H9 (cell line): ENCODE data around the gene LIMS3. TPM values are rescaled to one million over a fixed set of nuclear protein-coding genes. Genes with fewer than 3 reads are reported as not detected.
"Not testable (repeated sequence)": the region's sequence is repeated elsewhere in the genome, so short reads cannot be mapped to it uniquely, and the experiment has no call there.

Source experiments
- DNase-seq: peaks from one replicate; pipeline ENCODE4 v3.0.0-alpha.2; 2017
- H2AFZ ChIP-seq: one replicate; pipeline ENCODE4 v1.6.1; 2013; ENCODE audit warnings: mild to moderate bottlenecking, low read length, control low read depth, moderate library complexity
- H2AK5ac ChIP-seq: 2 replicates; pipeline ENCODE4 v1.6.1; 2013; ENCODE audit warnings: low read length, control low read depth, mixed read lengths; ENCODE audit not compliant: insufficient read length
- H2BK120ac ChIP-seq: one replicate; pipeline ENCODE4 v1.6.1; 2013; ENCODE audit warnings: low read depth, mild to moderate bottlenecking, low read length, control low read depth, inconsistent platforms; ENCODE audit not compliant: poor library complexity, severe bottlenecking
- H2BK12ac ChIP-seq: 2 replicates; pipeline ENCODE4 v1.6.1; 2013; ENCODE audit warnings: low read length, control low read depth, mixed read lengths, low read depth; ENCODE audit not compliant: insufficient read length
- H2BK15ac ChIP-seq: 2 replicates; pipeline ENCODE4 v1.6.1; 2013; ENCODE audit warnings: low read depth, low read length, control low read depth
- H2BK20ac ChIP-seq: one replicate; pipeline ENCODE4 v1.6.1; 2013; ENCODE audit warnings: low read depth, mild to moderate bottlenecking, low read length, control low read depth, inconsistent platforms; ENCODE audit not compliant: poor library complexity, severe bottlenecking
- H2BK5ac ChIP-seq: 2 replicates; pipeline ENCODE4 v1.6.1; 2013; ENCODE audit warnings: low read length, control low read depth, mixed read lengths; ENCODE audit not compliant: insufficient read length
- H3K14ac ChIP-seq: 2 replicates; pipeline ENCODE4 v1.6.1; 2013; ENCODE audit warnings: low read length, control low read depth; ENCODE audit not compliant: insufficient read depth
- H3K18ac ChIP-seq: 2 replicates; pipeline ENCODE4 v1.6.1; 2013; ENCODE audit warnings: low read depth, mild to moderate bottlenecking, mixed read lengths, low read length, control low read depth; ENCODE audit not compliant: insufficient read length
- H3K23ac ChIP-seq: 2 replicates; pipeline ENCODE4 v1.6.1; 2013; ENCODE audit warnings: low read length, control low read depth, mixed read lengths, low read depth; ENCODE audit not compliant: insufficient read length
- H3K23me2 ChIP-seq: 2 replicates; pipeline ENCODE4 v1.6.1; 2013; ENCODE audit warnings: low read depth, mild to moderate bottlenecking, mixed read lengths, low read length, control low read depth; ENCODE audit not compliant: insufficient read length, poor library complexity, severe bottlenecking
- H3K27ac ChIP-seq: 2 replicates; pipeline ENCODE4 v1.5.1; 2013; ENCODE audit warnings: low read length, control low read depth, mixed read lengths, low read depth; ENCODE audit not compliant: insufficient read length
- H3K27me3 ChIP-seq: 2 replicates; pipeline ENCODE4 v1.6.1; 2013; ENCODE audit warnings: low read length, control low read depth, inconsistent platforms; ENCODE audit not compliant: insufficient read depth
- H3K4ac ChIP-seq: 2 replicates; pipeline ENCODE4 v1.6.1; 2013; ENCODE audit warnings: low read depth, mild to moderate bottlenecking, control low read depth, inconsistent platforms, low read length, moderate library complexity
- H3K4me1 ChIP-seq: 2 replicates; pipeline ENCODE4 v1.6.1; 2013; ENCODE audit warnings: low read length, control low read depth, inconsistent platforms; ENCODE audit not compliant: insufficient read depth
- H3K4me2 ChIP-seq: 2 replicates; pipeline ENCODE4 v1.6.1; 2013; ENCODE audit warnings: low read length, control low read depth, mixed read lengths; ENCODE audit not compliant: insufficient read length, insufficient read depth
- H3K56ac ChIP-seq: 2 replicates; pipeline ENCODE4 v1.6.1; 2013; ENCODE audit warnings: low read depth, mild to moderate bottlenecking, mixed read lengths, low read length, control low read depth; ENCODE audit not compliant: insufficient read length
- H3K79me1 ChIP-seq: 2 replicates; pipeline ENCODE4 v1.6.1; 2013; ENCODE audit warnings: low read depth, mild to moderate bottlenecking, moderate library complexity, low read length, control low read depth, inconsistent platforms; ENCODE audit not compliant: insufficient read depth, poor library complexity, severe bottlenecking
- H3K79me2 ChIP-seq: 2 replicates; pipeline ENCODE4 v1.6.1; 2013; ENCODE audit warnings: low read length, control low read depth, inconsistent platforms; ENCODE audit not compliant: insufficient read depth
- H3K9ac ChIP-seq: 2 replicates; pipeline ENCODE4 v1.6.1; 2013; ENCODE audit warnings: low read length, control low read depth, mixed read lengths; ENCODE audit not compliant: insufficient read length; ENCODE audit errors: extremely low read depth
- H3K9me3 ChIP-seq: one replicate; pipeline ENCODE4 v1.6.1; 2013; ENCODE audit warnings: low read depth, low read length, inconsistent platforms; ENCODE audit not compliant: control insufficient read depth
- H3T11ph ChIP-seq: one replicate; pipeline ENCODE4 v1.6.1; 2013; ENCODE audit warnings: mild to moderate bottlenecking, low read length, control low read depth, inconsistent platforms
- H4K20me1 ChIP-seq: one replicate; pipeline ENCODE4 v1.6.1; 2013; ENCODE audit not compliant: control insufficient read depth, insufficient read length, insufficient read depth
- H4K5ac ChIP-seq: 2 replicates; pipeline ENCODE4 v1.6.1; 2013; ENCODE audit warnings: low read depth, mild to moderate bottlenecking, mixed read lengths, low read length, control low read depth; ENCODE audit not compliant: insufficient read length
- H4K8ac ChIP-seq: replicated peaks from 2 replicates; pipeline ENCODE4 v1.6.1; 2013; ENCODE audit warnings: low read length, control low read depth, mixed read lengths, low read depth; ENCODE audit not compliant: insufficient read length
- H4K91ac ChIP-seq: 2 replicates; pipeline ENCODE4 v1.6.1; 2013; ENCODE audit warnings: low read depth, mild to moderate bottlenecking, moderate library complexity, mixed read lengths, low read length, control low read depth; ENCODE audit not compliant: insufficient read length
- H3K27ac Mint-ChIP-seq, 3 experiments: 2 replicates in 2 of 3; 3 replicates in 1 of 3; pipeline ENCODE4 v1.8.0; 2020 to 2021; ENCODE audit warnings: mixed read lengths in 3 of 3, mild to moderate bottlenecking in 1 of 3, moderate library complexity in 1 of 3
- H3K27me3 Mint-ChIP-seq: 2 replicates; pipeline ENCODE4 v1.8.0; 2021; ENCODE audit warnings: low read depth, mild to moderate bottlenecking, moderate library complexity, mixed read lengths
- H3K36me3 Mint-ChIP-seq, 3 experiments: 2 replicates in 2 of 3; 3 replicates in 1 of 3; pipeline ENCODE4 v1.8.0; 2020 to 2021; ENCODE audit warnings: low read depth in 3 of 3, mixed read lengths in 3 of 3; ENCODE audit not compliant: insufficient read depth in 1 of 3
- H3K4me1 Mint-ChIP-seq, 2 experiments: 2 replicates each; pipeline ENCODE4 v1.8.0; 2020; ENCODE audit warnings: mixed read lengths in 2 of 2
- H3K4me3 Mint-ChIP-seq, 2 experiments: 2 replicates in 1 of 2; 3 replicates in 1 of 2; pipeline ENCODE4 v1.8.0; 2020 to 2021; ENCODE audit warnings: mild to moderate bottlenecking in 2 of 2, mixed read lengths in 2 of 2, moderate library complexity in 1 of 2
- H3K9me3 Mint-ChIP-seq, 2 experiments: 2 replicates in 1 of 2; 3 replicates in 1 of 2; pipeline ENCODE4 v1.8.0; 2020; ENCODE audit warnings: mild to moderate bottlenecking in 2 of 2, mixed read lengths in 2 of 2, moderate library complexity in 1 of 2
- WGBS: extraction: QIAGEN DNeasy Blood & Tissue Kit; methylation state at CpG from one replicate; pipeline ENCODE4 v1.1.7; 2013; ENCODE audit warnings: missing lambda C conversion rate, low lambda C conversion rate, mixed read lengths; ENCODE audit not compliant: insufficient read length; ENCODE audit errors: extremely low coverage; 5-methylcytosine and 5-hydroxymethylcytosine counted together
- total RNA-seq: library from RNA; stranded (reverse); gene quantifications from 2 replicates; pipeline ENCODE4 v1.2.1, GENCODE V29; 2021

LIMS3 gene
- total RNA-seq, 1 experiment from 2014 or later: 0.46 TPM

DNA sequence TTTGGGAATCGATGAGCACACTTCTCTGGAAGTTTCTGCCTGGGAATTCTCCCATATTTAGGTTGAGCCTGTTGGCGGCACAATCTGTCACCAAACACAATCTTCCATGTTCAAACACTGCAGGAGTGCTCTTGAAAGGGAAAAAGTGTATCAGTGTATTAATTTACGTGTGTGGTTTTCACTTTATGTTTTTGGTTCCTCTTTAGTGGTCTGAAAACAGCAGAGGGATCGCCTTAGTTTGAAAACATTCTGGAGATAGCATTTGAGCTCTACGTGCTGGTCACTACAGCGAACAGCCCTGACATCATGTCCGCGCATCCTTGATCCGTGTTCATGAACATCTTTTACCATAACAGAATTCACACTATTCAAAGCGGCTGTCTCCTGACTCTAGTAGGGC lies 73.2 kb downstream of the LIMS3 start:
- not testable (repeated sequence) for H3K9me3 ChIP-seq, H3K27me3 ChIP-seq, H3K4me3 Mint-ChIP-seq, H2BK120ac ChIP-seq, H3K4ac ChIP-seq, H3K23me2 ChIP-seq, H2BK5ac ChIP-seq, H3K27me3 Mint-ChIP-seq, H3K27ac ChIP-seq, H3K14ac ChIP-seq, H4K8ac ChIP-seq, H2BK12ac ChIP-seq, H3K9me3 Mint-ChIP-seq, H2BK15ac ChIP-seq, H3T11ph ChIP-seq, H4K91ac ChIP-seq, H4K20me1 ChIP-seq, DNase-seq, H4K5ac ChIP-seq, H2AFZ ChIP-seq, H2AK5ac ChIP-seq, H3K79me2 ChIP-seq, H3K27ac Mint-ChIP-seq, H3K36me3 Mint-ChIP-seq, H2BK20ac ChIP-seq, H3K56ac ChIP-seq, H3K4me2 ChIP-seq, H3K4me1 ChIP-seq, H3K79me1 ChIP-seq, H3K23ac ChIP-seq, H3K18ac ChIP-seq, H3K4me1 Mint-ChIP-seq, H3K9ac ChIP-seq
- WGBS: no CpG with 5 or more reads among the region's 10 CpGs

Other genes with a start within 250 kb of the LIMS3 start
- 48.3 and 50.0 TPM in 2 replicates for gene RGPD5, start 104.4 kb upstream of the LIMS3 start, total RNA-seq
- 5.0 and 5.5 TPM in 2 replicates for gene MALL, start 217.1 kb downstream of the LIMS3 start, total RNA-seq